SK-N-SH (cell line): ENCODE data around the gene ICOSLG.

Experiments
- CHD2 ChIP-seq: fragments of 150-350 bp; IDR thresholded peaks from 2 replicates; pipeline ENCODE4 v1.6.1; 2018; ENCODE audit warnings: low read length; ENCODE audit not compliant: partially characterized antibody
- ELF1 ChIP-seq: IDR thresholded peaks from 2 replicates; pipeline ENCODE4 v1.4.0; 2012
- EZH2phosphoT487 ChIP-seq: fragments of 200-600 bp; sonication (generic); IDR thresholded peaks from 2 replicates; pipeline ENCODE4 v1.6.1; 2017; ENCODE audit warnings: low read depth, mixed run types, mild to moderate bottlenecking, antibody characterized with exemption, moderate library complexity, borderline replicate concordance
- GABPA ChIP-seq: IDR thresholded peaks from 2 replicates; pipeline ENCODE4 v1.4.0; 2012; ENCODE audit warnings: low read depth, mild to moderate bottlenecking
- JUND ChIP-seq: IDR thresholded peaks from 2 replicates; pipeline ENCODE4 v1.4.0; 2012
- MXI1 ChIP-seq: IDR thresholded peaks from 2 replicates; pipeline ENCODE4 v1.6.1; 2012; ENCODE audit warnings: mild to moderate bottlenecking, low read depth, low read length, improper control_type of control experiment
- POLR2AphosphoS5 ChIP-seq: IDR thresholded peaks from 2 replicates; pipeline ENCODE4 v1.6.1; 2012; ENCODE audit warnings: low read depth, low read length
- SIN3A ChIP-seq: IDR thresholded peaks from 2 replicates; pipeline ENCODE4 v1.6.1; 2012; ENCODE audit warnings: low read depth, mild to moderate bottlenecking, low read length, moderate library complexity, borderline replicate concordance
- TCF12 ChIP-seq: IDR thresholded peaks from 2 replicates; pipeline ENCODE4 v1.4.0; 2012
- TF ChIP-seq, protein P1 (sequence below): fragments of 200-600 bp; sonication (generic); IDR thresholded peaks from 2 replicates; pipeline ENCODE4 v1.6.1; 2017; ENCODE audit warnings: antibody characterized with exemption, mild to moderate bottlenecking, moderate library complexity
- TF ChIP-seq, protein P2 (sequence below): IDR thresholded peaks from 2 replicates; pipeline ENCODE4 v1.6.1; 2012; ENCODE audit warnings: mild to moderate bottlenecking, low read depth, low read length, moderate library complexity
- TF ChIP-seq, protein P3 (sequence below): fragments of 150-350 bp; IDR thresholded peaks from 2 replicates; pipeline ENCODE4 v1.6.1; 2016; ENCODE audit warnings: mild to moderate bottlenecking, low read depth, low read length
- TF ChIP-seq, protein P4 (sequence below): IDR thresholded peaks from 2 replicates; pipeline ENCODE4 v1.4.0; 2012; ENCODE audit warnings: low read depth, borderline replicate concordance
- TF ChIP-seq, protein P5 (sequence below): IDR thresholded peaks from 2 replicates; pipeline ENCODE4 v1.4.0; 2012; ENCODE audit warnings: low read depth

DNA sequence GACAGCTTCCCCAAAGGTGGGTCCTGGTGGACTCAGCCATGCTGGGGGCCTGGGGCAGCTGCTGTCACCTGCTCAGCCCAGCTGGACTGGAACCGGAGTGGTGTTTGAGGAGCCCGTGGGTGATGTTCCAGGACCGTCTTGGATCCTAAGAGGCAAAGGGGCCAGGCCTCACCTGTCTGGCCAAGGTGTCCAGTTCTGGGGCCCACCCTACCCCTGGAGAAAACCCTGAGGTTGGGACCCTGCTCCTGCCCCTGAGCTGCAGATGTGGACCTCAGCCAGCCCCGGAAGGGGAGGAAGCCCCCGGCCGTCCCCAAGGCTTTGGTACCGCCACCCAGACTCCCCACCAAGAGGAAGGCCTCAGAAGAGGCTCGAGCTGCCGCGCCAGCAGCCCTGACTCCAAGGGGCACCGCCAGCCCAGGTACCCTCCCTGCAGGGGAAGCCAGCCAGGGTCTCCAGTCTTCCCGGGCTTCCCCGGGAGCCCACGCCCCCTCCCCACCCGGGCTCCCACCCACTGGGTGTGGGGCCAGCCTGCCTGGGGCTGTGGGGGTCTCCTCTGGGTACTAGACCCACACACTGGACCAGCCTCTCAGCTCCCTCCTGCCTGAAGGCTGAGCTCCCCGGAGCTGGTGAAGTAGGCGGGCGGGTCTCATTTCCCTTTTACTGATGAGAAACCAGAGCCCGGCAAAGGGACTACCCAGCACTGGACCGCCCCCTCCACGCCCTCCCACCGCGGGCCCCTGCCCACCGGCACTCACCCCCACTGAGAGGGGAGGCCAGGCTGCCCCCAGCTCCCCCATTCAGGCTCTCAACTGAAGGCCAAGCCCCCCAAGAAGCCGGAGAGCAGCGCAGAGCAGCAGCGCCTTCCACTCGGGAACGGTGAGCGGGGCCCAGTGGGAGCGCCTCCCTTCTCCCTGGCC lies 46.2 kb upstream of the ICOSLG start:
- TF ChIP-seq, protein P1, sequence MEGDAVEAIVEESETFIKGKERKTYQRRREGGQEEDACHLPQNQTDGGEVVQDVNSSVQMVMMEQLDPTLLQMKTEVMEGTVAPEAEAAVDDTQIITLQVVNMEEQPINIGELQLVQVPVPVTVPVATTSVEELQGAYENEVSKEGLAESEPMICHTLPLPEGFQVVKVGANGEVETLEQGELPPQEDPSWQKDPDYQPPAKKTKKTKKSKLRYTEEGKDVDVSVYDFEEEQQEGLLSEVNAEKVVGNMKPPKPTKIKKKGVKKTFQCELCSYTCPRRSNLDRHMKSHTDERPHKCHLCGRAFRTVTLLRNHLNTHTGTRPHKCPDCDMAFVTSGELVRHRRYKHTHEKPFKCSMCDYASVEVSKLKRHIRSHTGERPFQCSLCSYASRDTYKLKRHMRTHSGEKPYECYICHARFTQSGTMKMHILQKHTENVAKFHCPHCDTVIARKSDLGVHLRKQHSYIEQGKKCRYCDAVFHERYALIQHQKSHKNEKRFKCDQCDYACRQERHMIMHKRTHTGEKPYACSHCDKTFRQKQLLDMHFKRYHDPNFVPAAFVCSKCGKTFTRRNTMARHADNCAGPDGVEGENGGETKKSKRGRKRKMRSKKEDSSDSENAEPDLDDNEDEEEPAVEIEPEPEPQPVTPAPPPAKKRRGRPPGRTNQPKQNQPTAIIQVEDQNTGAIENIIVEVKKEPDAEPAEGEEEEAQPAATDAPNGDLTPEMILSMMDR, result no peak
- TF ChIP-seq, protein P2, sequence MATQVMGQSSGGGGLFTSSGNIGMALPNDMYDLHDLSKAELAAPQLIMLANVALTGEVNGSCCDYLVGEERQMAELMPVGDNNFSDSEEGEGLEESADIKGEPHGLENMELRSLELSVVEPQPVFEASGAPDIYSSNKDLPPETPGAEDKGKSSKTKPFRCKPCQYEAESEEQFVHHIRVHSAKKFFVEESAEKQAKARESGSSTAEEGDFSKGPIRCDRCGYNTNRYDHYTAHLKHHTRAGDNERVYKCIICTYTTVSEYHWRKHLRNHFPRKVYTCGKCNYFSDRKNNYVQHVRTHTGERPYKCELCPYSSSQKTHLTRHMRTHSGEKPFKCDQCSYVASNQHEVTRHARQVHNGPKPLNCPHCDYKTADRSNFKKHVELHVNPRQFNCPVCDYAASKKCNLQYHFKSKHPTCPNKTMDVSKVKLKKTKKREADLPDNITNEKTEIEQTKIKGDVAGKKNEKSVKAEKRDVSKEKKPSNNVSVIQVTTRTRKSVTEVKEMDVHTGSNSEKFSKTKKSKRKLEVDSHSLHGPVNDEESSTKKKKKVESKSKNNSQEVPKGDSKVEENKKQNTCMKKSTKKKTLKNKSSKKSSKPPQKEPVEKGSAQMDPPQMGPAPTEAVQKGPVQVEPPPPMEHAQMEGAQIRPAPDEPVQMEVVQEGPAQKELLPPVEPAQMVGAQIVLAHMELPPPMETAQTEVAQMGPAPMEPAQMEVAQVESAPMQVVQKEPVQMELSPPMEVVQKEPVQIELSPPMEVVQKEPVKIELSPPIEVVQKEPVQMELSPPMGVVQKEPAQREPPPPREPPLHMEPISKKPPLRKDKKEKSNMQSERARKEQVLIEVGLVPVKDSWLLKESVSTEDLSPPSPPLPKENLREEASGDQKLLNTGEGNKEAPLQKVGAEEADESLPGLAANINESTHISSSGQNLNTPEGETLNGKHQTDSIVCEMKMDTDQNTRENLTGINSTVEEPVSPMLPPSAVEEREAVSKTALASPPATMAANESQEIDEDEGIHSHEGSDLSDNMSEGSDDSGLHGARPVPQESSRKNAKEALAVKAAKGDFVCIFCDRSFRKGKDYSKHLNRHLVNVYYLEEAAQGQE, result no peak
- TF ChIP-seq EZH2phosphoT487 (no peak), MXI1 (no peak), SIN3A (no peak), POLR2AphosphoS5 (no peak), ELF1 (no peak), JUND (no peak), CHD2 (no peak), GABPA (no peak), TCF12 (no peak)
- TF ChIP-seq, protein P3, sequence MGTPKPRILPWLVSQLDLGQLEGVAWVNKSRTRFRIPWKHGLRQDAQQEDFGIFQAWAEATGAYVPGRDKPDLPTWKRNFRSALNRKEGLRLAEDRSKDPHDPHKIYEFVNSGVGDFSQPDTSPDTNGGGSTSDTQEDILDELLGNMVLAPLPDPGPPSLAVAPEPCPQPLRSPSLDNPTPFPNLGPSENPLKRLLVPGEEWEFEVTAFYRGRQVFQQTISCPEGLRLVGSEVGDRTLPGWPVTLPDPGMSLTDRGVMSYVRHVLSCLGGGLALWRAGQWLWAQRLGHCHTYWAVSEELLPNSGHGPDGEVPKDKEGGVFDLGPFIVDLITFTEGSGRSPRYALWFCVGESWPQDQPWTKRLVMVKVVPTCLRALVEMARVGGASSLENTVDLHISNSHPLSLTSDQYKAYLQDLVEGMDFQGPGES, result no peak
- TF ChIP-seq, protein P4, sequence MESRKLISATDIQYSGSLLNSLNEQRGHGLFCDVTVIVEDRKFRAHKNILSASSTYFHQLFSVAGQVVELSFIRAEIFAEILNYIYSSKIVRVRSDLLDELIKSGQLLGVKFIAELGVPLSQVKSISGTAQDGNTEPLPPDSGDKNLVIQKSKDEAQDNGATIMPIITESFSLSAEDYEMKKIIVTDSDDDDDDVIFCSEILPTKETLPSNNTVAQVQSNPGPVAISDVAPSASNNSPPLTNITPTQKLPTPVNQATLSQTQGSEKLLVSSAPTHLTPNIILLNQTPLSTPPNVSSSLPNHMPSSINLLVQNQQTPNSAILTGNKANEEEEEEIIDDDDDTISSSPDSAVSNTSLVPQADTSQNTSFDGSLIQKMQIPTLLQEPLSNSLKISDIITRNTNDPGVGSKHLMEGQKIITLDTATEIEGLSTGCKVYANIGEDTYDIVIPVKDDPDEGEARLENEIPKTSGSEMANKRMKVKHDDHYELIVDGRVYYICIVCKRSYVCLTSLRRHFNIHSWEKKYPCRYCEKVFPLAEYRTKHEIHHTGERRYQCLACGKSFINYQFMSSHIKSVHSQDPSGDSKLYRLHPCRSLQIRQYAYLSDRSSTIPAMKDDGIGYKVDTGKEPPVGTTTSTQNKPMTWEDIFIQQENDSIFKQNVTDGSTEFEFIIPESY, result no peak
- TF ChIP-seq, protein P5, sequence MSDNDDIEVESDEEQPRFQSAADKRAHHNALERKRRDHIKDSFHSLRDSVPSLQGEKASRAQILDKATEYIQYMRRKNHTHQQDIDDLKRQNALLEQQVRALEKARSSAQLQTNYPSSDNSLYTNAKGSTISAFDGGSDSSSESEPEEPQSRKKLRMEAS, result no peak
